Osteocyte (in vitro differentiated cells): ENCODE measurements around the gene NEAT1. TPM values are rescaled to one million over a fixed set of nuclear protein-coding genes. Genes with fewer than 3 reads are reported as not detected.

Source experiments
- DNase-seq: peaks from one replicate; pipeline ENCODE4 v3.0.0; 2021; ENCODE audit warnings: mixed read lengths; ENCODE audit not compliant: unreplicated experiment; ENCODE audit errors: extremely low spot score
- H3K27ac Mint-ChIP-seq: one replicate; pipeline ENCODE4 v1.8.0; 2021; ENCODE audit warnings: mild to moderate bottlenecking, mixed read lengths; ENCODE audit not compliant: unreplicated experiment
- H3K27me3 Mint-ChIP-seq: one replicate; pipeline ENCODE4 v1.8.0; 2021; ENCODE audit warnings: mixed read lengths; ENCODE audit not compliant: unreplicated experiment
- H3K36me3 Mint-ChIP-seq: one replicate; pipeline ENCODE4 v1.8.0; 2021; ENCODE audit warnings: mixed read lengths; ENCODE audit not compliant: unreplicated experiment
- H3K4me1 Mint-ChIP-seq: one replicate; pipeline ENCODE4 v1.8.0; 2021; ENCODE audit warnings: mixed read lengths; ENCODE audit not compliant: unreplicated experiment
- H3K4me3 Mint-ChIP-seq: one replicate; pipeline ENCODE4 v1.8.0; 2021; ENCODE audit warnings: mild to moderate bottlenecking, moderate library complexity, mixed read lengths; ENCODE audit not compliant: unreplicated experiment
- H3K9me3 Mint-ChIP-seq: one replicate; pipeline ENCODE4 v1.8.0; 2021; ENCODE audit warnings: mixed read lengths; ENCODE audit not compliant: unreplicated experiment
- CTCF ChIP-seq: fragments of 200-600 bp; sonication (generic); IDR thresholded peaks from 2 replicates; pipeline ENCODE4 v1.5.0; 2021; ENCODE audit warnings: antibody characterized with exemption, mild to moderate bottlenecking, moderate library complexity
- total RNA-seq: library from RNA; stranded (reverse); gene quantifications from 2 replicates; pipeline ENCODE4 v1.2.1, GENCODE V29; 2021

The NEAT1 gene
- total RNA-seq, 1 donor from 2014 or later, result 534 TPM

- H3K27me3 Mint-ChIP-seq, result no peaks in the 10 kb centered on the region
- no peak overlapping the region for H3K4me3 Mint-ChIP-seq
- peak overlapping the region; percentile 48 for H3K27ac Mint-ChIP-seq
- peaks cover 82% of the 10 kb centered on the region for H3K4me1 Mint-ChIP-seq
- no peak for TF ChIP-seq CTCF
- no peaks in the 10 kb centered on the region for H3K9me3 Mint-ChIP-seq
- no peak for DNase-seq
- peaks cover 69% of the 10 kb centered on the region for H3K36me3 Mint-ChIP-seq
Observed at GRCh38 chr11:65437436-65438227, 15.0 kb downstream of the NEAT1 start.

- Mint-ChIP-seq H3K27me3 (no peaks in the 10 kb centered on the region), H3K4me1 (peaks cover 82% of the 10 kb centered on the region), H3K36me3 (peaks cover 69% of the 10 kb centered on the region), H3K27ac (peak overlapping the region; percentile 85), H3K9me3 (no peaks in the 10 kb centered on the region), H3K4me3 (peak overlapping the region; percentile 33)
- DNase-seq, result no peak
- no peak for TF ChIP-seq CTCF
Observed at GRCh38 chr11:65438257-65439151, 15.9 kb downstream of the NEAT1 start.

- no peaks in the 10 kb centered on the region for H3K9me3 Mint-ChIP-seq
- H3K4me3 Mint-ChIP-seq, result no peak overlapping the region
- peaks cover 79% of the 10 kb centered on the region for H3K4me1 Mint-ChIP-seq
- TF ChIP-seq CTCF, result no peak
- peaks cover 64% of the 10 kb centered on the region for H3K36me3 Mint-ChIP-seq
- peak overlapping the region; percentile 85 for H3K27ac Mint-ChIP-seq
- no peaks in the 10 kb centered on the region for H3K27me3 Mint-ChIP-seq
- no peak for DNase-seq
Observed at GRCh38 chr11:65439331-65440181, 17.0 kb downstream of the NEAT1 start.

GRCh38 chr11:65440831-65441499 is 18.4 kb downstream of the NEAT1 start:
- TF ChIP-seq CTCF, result no peak
- DNase-seq, result no peak
- Mint-ChIP-seq H3K4me1 (peaks cover 71% of the 10 kb centered on the region), H3K36me3 (peaks cover 56% of the 10 kb centered on the region), H3K4me3 (peak overlapping the region; percentile 4), H3K27ac (peak overlapping the region; percentile 85), H3K27me3 (no peaks in the 10 kb centered on the region), H3K9me3 (no peaks in the 10 kb centered on the region)
